Middle frontal gyrus (tissue), 1 donor: ENCODE data around the gene PAGE4.
A peak's percentile ranks its signal among the peaks of the same experiment; 100 is the strongest.

Experiments
- DNase-seq: peaks from one replicate; pipeline ENCODE4 v3.0.0-alpha.2; 2015; ENCODE audit warnings: low spot score; ENCODE audit errors: extremely low spot score

The PAGE4 gene

GRCh38 chrX:49829016-49829415, at the start of gene PAGE4:
TSS of gene PAGE4 (plus strand) at chrX:49829303. CDS start at chrX:49830429, 1,126 bp downstream.
- DNase-seq = no peak

- no peak for DNase-seq
Measured at GRCh38 chrX:49784747-49785280, 44.3 kb upstream of the PAGE4 start.

GRCh38 chrX:49792376-49792775, 36.7 kb upstream of the PAGE4 start:
- DNase-seq = no peak

GRCh38 chrX:49793686-49794085, 35.4 kb upstream of the PAGE4 start:
- DNase-seq = no peak

- no peak for DNase-seq
Measured at GRCh38 chrX:49799828-49800227, 29.3 kb upstream of the PAGE4 start.

- DNase-seq = no peak
Measured at GRCh38 chrX:49809891-49810632, 19.0 kb upstream of the PAGE4 start.

GRCh38 chrX:49812177-49812576, 16.9 kb upstream of the PAGE4 start:
- no peak for DNase-seq

- DNase-seq = no peak
Measured at GRCh38 chrX:49816435-49816834, 12.7 kb upstream of the PAGE4 start.

- DNase-seq = no peak
Measured at GRCh38 chrX:49838374-49838773, 9.3 kb downstream of the PAGE4 start.

GRCh38 chrX:49840679-49841078, 11.6 kb downstream of the PAGE4 start:
- DNase-seq = peak; percentile 3

- DNase-seq = no peak
Measured at GRCh38 chrX:49842621-49843020, 13.5 kb downstream of the PAGE4 start.

- DNase-seq = peak; percentile 41
Measured at GRCh38 chrX:49844611-49845010, 15.5 kb downstream of the PAGE4 start.

- DNase-seq = no peak
Measured at GRCh38 chrX:49845701-49846403, 16.7 kb downstream of the PAGE4 start.

- DNase-seq = no peak
Measured at GRCh38 chrX:49846522-49846921, 17.4 kb downstream of the PAGE4 start.

- no peak for DNase-seq
Measured at GRCh38 chrX:49848275-49848674, 19.2 kb downstream of the PAGE4 start.

GRCh38 chrX:49850028-49850427, 20.9 kb downstream of the PAGE4 start:
- no peak for DNase-seq

GRCh38 chrX:49853661-49854060, 24.6 kb downstream of the PAGE4 start:
- DNase-seq = no peak

- DNase-seq = no peak
Measured at GRCh38 chrX:49856819-49857218, 27.7 kb downstream of the PAGE4 start.

- no peak for DNase-seq
Measured at GRCh38 chrX:49858341-49858740, 29.2 kb downstream of the PAGE4 start.

GRCh38 chrX:49859491-49859890, 30.4 kb downstream of the PAGE4 start:
- DNase-seq = no peak

- DNase-seq = no peak
Measured at GRCh38 chrX:49860867-49861535, 31.9 kb downstream of the PAGE4 start.

- no peak for DNase-seq
Measured at GRCh38 chrX:49862093-49862492, 33.0 kb downstream of the PAGE4 start.
